Mesendoderm (in vitro differentiated cells): Measurements from ENCODE around the gene PNKP.

Source experiments
- DNase-seq: peaks from one replicate; pipeline ENCODE4 v3.0.0; 2013
- H2AK5ac ChIP-seq: 2 replicates; pipeline ENCODE4 v1.6.1; 2013; ENCODE audit warnings: low read length, inconsistent platforms
- H2BK120ac ChIP-seq: 2 replicates; pipeline ENCODE4 v1.6.1; 2013; ENCODE audit warnings: low read depth, mild to moderate bottlenecking, low read length, moderate library complexity, mixed read lengths
- H2BK15ac ChIP-seq: replicated peaks from 2 replicates; pipeline ENCODE4 v1.6.1; 2013; ENCODE audit warnings: low read depth, mild to moderate bottlenecking, moderate library complexity
- H2BK5ac ChIP-seq: 2 replicates; pipeline ENCODE4 v1.6.1; 2013; ENCODE audit warnings: low read length, inconsistent platforms
- H3K18ac ChIP-seq: 2 replicates; pipeline ENCODE4 v1.6.1; 2013; ENCODE audit warnings: mild to moderate bottlenecking, low read length, mixed read lengths
- H3K23ac ChIP-seq: one replicate; pipeline ENCODE4 v1.6.1; 2013; ENCODE audit warnings: low read length
- H3K27ac ChIP-seq: 2 replicates; pipeline ENCODE4 v1.5.1; 2013; ENCODE audit warnings: low read depth, mild to moderate bottlenecking, inconsistent platforms, low read length, moderate library complexity
- H3K27me3 ChIP-seq: 2 replicates; pipeline ENCODE4 v1.6.1; 2013; ENCODE audit warnings: low read length, control low read depth, mild to moderate bottlenecking, inconsistent platforms; ENCODE audit not compliant: insufficient read depth, poor library complexity
- H3K36me3 ChIP-seq: 2 replicates; pipeline ENCODE4 v1.6.1; 2013; ENCODE audit warnings: low read length, inconsistent platforms; ENCODE audit not compliant: control insufficient read depth, insufficient read depth
- H3K4ac ChIP-seq: one replicate; pipeline ENCODE4 v1.6.1; 2013; ENCODE audit warnings: low read depth, mild to moderate bottlenecking, low read length, moderate library complexity
- H3K4me1 ChIP-seq: 2 replicates; pipeline ENCODE4 v1.6.1; 2013; ENCODE audit warnings: low read depth, low read length, inconsistent platforms; ENCODE audit not compliant: control insufficient read depth
- H3K4me2 ChIP-seq: 2 replicates; pipeline ENCODE4 v1.6.1; 2013; ENCODE audit warnings: low read length
- H3K4me3 ChIP-seq: 2 replicates; pipeline ENCODE4 v1.5.1; 2013; ENCODE audit warnings: mild to moderate bottlenecking, low read length
- H3K56ac ChIP-seq: one replicate; pipeline ENCODE4 v1.6.1; 2013; ENCODE audit warnings: low read length
- H3K79me1 ChIP-seq: 2 replicates; pipeline ENCODE4 v1.6.1; 2013; ENCODE audit warnings: low read length, inconsistent platforms
- H3K79me2 ChIP-seq: 2 replicates; pipeline ENCODE4 v1.6.1; 2013; ENCODE audit warnings: mild to moderate bottlenecking, low read length; ENCODE audit not compliant: control insufficient read depth, insufficient read depth
- H3K9ac ChIP-seq: 2 replicates; pipeline ENCODE4 v1.6.1; 2013; ENCODE audit warnings: low read length, inconsistent platforms
- H4K5ac ChIP-seq: one replicate; pipeline ENCODE4 v1.6.1; 2013; ENCODE audit warnings: low read length
- H4K8ac ChIP-seq: one replicate; pipeline ENCODE4 v1.6.1; 2013; ENCODE audit warnings: low read depth, mild to moderate bottlenecking, control low read depth, low read length, moderate library complexity
- WGBS: extraction: QIAGEN DNeasy Blood & Tissue Kit; methylation state at CpG from one replicate; pipeline ENCODE4 v1.1.7; 2013; ENCODE audit warnings: low lambda C conversion rate, missing lambda C conversion rate; ENCODE audit not compliant: insufficient coverage; ENCODE audit errors: extremely low coverage; 5-methylcytosine and 5-hydroxymethylcytosine counted together

Gene PNKP

DNA sequence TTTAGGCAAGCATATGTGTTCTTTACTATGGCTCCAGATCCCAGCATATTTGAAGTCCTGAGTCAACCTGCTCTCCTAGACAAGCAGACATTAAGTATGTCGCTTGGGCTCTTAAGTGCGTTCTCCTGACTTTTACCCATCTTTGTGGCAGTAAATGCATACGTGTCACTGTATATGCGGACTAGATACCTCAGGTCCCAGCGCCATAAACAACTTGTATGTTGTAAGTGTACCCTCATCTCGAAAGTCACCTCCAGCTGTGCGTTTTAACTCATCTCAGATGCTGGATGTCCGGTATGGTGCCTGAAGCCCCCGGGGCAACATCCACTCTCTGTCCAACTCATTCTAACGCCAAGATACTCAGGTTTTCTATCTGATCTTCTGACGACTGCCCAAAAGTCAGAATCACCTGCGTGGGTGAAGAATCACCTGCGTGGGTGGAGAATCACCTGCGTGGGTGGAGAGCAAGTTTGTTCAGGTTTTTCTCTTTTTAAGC, 14.7 kb downstream of the PNKP start:
- peaks cover 23% of the 10 kb centered on the region for H3K79me2 ChIP-seq
- peaks cover 27% of the 10 kb centered on the region for H3K79me1 ChIP-seq
- H2AK5ac ChIP-seq, result no peak overlapping the region
- no CpG with 5 or more reads among the region's 14 CpGs for WGBS
- H3K4ac ChIP-seq, result no peak overlapping the region
- peak overlapping the region; percentile 91 for H3K4me2 ChIP-seq
- no peak overlapping the region for H2BK120ac ChIP-seq
- H2BK5ac ChIP-seq, result no peak overlapping the region
- no peak overlapping the region for H3K27ac ChIP-seq
- peaks cover 8% of the 10 kb centered on the region for H3K4me1 ChIP-seq
- H3K4me3 ChIP-seq, result no peak overlapping the region
- H3K36me3 ChIP-seq, result peaks cover 5% of the 10 kb centered on the region
- no peak overlapping the region for H3K18ac ChIP-seq
- no peak for DNase-seq
- no peak overlapping the region for H2BK15ac ChIP-seq
- H3K23ac ChIP-seq, result peak overlapping the region; percentile 66
- H4K8ac ChIP-seq, result no peak overlapping the region
- no peak overlapping the region for H4K5ac ChIP-seq
- H3K27me3 ChIP-seq, result no peaks in the 10 kb centered on the region
- peak overlapping the region; percentile 91 for H3K56ac ChIP-seq
- peak overlapping the region; percentile 94 for H3K9ac ChIP-seq

DNA sequence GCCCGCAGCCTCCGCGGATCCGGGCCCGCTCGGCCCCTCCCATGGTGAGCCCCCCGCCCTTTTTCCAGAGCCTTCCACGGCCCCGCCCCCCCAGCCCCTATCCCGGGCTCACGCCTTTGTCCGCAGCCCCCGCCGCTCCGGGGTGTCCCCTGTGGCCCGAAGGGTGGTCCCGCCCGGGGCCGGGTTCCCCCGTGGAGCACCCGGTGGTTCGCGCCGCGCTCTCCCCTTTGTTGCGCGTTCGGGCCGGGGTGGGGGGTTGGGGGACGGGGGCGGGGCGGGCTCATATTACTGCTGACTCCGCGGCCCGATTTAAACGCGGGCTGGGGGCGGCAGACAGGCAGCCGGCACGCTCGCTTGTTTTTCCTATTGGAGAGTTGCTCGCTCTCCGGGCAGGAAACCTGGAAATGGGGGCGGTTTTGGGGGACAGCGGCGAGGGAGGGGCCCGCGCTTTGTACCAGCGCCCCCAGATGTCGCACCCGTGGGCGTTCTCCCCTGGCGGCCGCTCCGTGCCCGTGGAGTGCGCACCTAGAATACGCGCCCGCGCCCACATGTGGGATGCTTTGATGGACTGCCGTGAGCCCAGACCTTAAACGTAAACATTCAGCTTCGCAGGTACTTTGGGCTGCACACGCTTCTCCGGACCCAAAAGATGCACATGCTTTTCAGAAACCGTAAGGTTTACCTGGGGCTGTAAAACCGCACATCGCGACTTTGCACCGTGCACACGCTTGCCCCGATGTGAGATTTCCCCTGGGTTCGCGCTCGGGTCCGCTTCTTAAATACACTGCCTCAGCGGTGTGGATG, 15.7 kb downstream of the PNKP start:
- H3K18ac ChIP-seq, result peak overlapping the region; percentile 100
- H3K9ac ChIP-seq, result peak overlapping the region; percentile 94
- peak overlapping the region; percentile 99 for H3K27ac ChIP-seq
- peak overlapping the region; percentile 91 for H3K4me2 ChIP-seq
- peaks cover 23% of the 10 kb centered on the region for H3K79me2 ChIP-seq
- H3K4me1 ChIP-seq, result peaks cover 8% of the 10 kb centered on the region
- no peak overlapping the region for H2BK15ac ChIP-seq
- H3K56ac ChIP-seq, result peak overlapping the region; percentile 97
- H2BK5ac ChIP-seq, result no peak overlapping the region
- no peak overlapping the region for H2AK5ac ChIP-seq
- H4K5ac ChIP-seq, result no peak overlapping the region
- no peaks in the 10 kb centered on the region for H3K27me3 ChIP-seq
- peak overlapping the region; percentile 98 for H3K23ac ChIP-seq
- WGBS, result no CpG with 5 or more reads among the region's 78 CpGs
- peak overlapping the region; percentile 77 for H4K8ac ChIP-seq
- H3K79me1 ChIP-seq, result peaks cover 27% of the 10 kb centered on the region
- DNase-seq, result peak; percentile 75
- H3K36me3 ChIP-seq, result peaks cover 5% of the 10 kb centered on the region
- peak overlapping the region; percentile 99 for H3K4ac ChIP-seq
- H2BK120ac ChIP-seq, result peak overlapping the region; percentile 90
- peak overlapping the region; percentile 90 for H3K4me3 ChIP-seq

DNA sequence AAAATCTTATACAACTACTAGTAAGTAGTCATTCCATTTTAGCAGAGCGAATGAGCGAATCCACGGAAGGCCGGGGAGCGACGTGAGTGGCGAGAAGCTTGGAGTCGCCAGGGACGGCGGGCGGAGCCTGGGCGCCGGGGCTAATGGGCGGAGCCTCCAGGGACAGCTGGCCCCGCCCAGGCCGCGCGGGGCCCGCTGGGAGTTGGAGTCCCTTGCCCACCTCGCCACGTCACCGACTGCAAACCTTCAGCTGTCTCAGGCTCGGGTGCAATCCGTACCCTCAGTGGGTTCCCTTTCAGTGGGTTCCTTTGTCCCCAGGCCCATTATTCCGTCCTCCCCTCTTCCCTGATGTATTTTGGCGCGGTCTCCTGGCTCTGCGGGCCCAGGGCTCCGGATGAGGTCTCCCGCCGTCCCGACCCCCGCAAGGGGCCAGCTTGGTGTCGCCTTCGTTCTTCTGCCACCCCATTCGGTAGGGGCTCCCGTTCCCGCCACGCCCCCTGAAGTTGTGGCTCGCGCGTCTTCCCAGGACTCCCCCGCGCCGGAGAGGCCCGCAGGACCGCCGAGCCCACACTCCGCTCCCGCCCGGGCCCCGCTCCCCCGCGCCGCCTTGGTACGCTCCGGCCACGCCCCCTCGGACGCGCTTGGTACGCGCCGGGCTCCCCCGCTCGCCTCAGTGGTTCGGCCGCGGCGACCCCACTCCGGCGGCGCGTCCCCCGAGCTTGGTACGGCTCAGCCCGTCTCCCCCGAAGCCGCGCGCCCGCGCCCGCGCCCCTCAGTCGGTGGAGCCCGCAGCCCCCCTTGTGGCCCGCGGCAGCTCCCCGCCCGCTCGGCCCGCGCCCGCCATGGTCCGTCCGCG, 16.7 kb downstream of the PNKP start, which contains the start of gene PTOV1:
PTOV1 (plus strand) TSS at position 673 of the 856 bp plus-strand sequence.
- no peak within 1 kb of the TSS for H2BK15ac ChIP-seq
- H3K18ac ChIP-seq, result peak within 1 kb of the TSS; percentile 100
- peak within 1 kb of the TSS; percentile 99 for H3K4ac ChIP-seq
- H3K79me1 ChIP-seq, result peaks cover 27% of the 10 kb centered on the region
- peak within 1 kb of the TSS; percentile 98 for H3K23ac ChIP-seq
- peak within 1 kb of the TSS; percentile 99 for H3K27ac ChIP-seq
- no peak within 1 kb of the TSS for H4K5ac ChIP-seq
- H4K8ac ChIP-seq, result peak within 1 kb of the TSS; percentile 77
- H2BK120ac ChIP-seq, result peak within 1 kb of the TSS; percentile 90
- H3K27me3 ChIP-seq, result no peaks in the 10 kb centered on the region
- peaks cover 8% of the 10 kb centered on the region for H3K4me1 ChIP-seq
- peaks cover 5% of the 10 kb centered on the region for H3K36me3 ChIP-seq
- H3K4me3 ChIP-seq, result peak within 1 kb of the TSS; percentile 90
- WGBS, result no CpG with 5 or more reads among the region's 98 CpGs
- peak within 1 kb of the TSS; percentile 97 for H3K56ac ChIP-seq
- no peak within 1 kb of the TSS for H2AK5ac ChIP-seq
- peak; percentile 96 for DNase-seq
- H3K79me2 ChIP-seq, result peaks cover 23% of the 10 kb centered on the region
- H3K4me2 ChIP-seq, result peak within 1 kb of the TSS; percentile 91
- H2BK5ac ChIP-seq, result peak within 1 kb of the TSS; percentile 78
- H3K9ac ChIP-seq, result peak within 1 kb of the TSS; percentile 94

DNA sequence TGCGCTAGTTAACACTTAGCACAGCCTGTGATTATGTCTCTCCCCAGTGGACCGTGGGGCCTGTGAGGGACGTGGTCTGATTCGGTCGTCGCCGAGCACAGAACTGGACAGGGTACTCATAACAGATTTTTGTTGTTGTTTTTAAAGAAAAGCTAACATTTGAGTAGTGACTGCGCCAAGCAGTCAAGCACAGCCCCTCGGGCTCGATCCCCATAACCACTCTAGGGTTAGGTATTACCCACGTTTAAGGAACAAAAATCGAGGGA, 17.2 kb downstream of the PNKP start:
- H4K8ac ChIP-seq, result no peak overlapping the region
- H3K4me1 ChIP-seq, result peaks cover 8% of the 10 kb centered on the region
- peak overlapping the region; percentile 81 for H3K4me2 ChIP-seq
- no peaks in the 10 kb centered on the region for H3K27me3 ChIP-seq
- DNase-seq, result no peak
- H2BK15ac ChIP-seq, result no peak overlapping the region
- H2BK5ac ChIP-seq, result no peak overlapping the region
- no peak overlapping the region for H2AK5ac ChIP-seq
- H3K27ac ChIP-seq, result no peak overlapping the region
- H3K23ac ChIP-seq, result no peak overlapping the region
- H3K36me3 ChIP-seq, result peaks cover 5% of the 10 kb centered on the region
- peak overlapping the region; percentile 88 for H3K56ac ChIP-seq
- peak overlapping the region; percentile 61 for H3K4me3 ChIP-seq
- no peak overlapping the region for H2BK120ac ChIP-seq
- H3K79me2 ChIP-seq, result peaks cover 23% of the 10 kb centered on the region
- no peak overlapping the region for H4K5ac ChIP-seq
- no peak overlapping the region for H3K4ac ChIP-seq
- peak overlapping the region; percentile 78 for H3K9ac ChIP-seq
- peaks cover 24% of the 10 kb centered on the region for H3K79me1 ChIP-seq
- H3K18ac ChIP-seq, result no peak overlapping the region
- no CpG with 5 or more reads among the region's 12 CpGs for WGBS

DNA sequence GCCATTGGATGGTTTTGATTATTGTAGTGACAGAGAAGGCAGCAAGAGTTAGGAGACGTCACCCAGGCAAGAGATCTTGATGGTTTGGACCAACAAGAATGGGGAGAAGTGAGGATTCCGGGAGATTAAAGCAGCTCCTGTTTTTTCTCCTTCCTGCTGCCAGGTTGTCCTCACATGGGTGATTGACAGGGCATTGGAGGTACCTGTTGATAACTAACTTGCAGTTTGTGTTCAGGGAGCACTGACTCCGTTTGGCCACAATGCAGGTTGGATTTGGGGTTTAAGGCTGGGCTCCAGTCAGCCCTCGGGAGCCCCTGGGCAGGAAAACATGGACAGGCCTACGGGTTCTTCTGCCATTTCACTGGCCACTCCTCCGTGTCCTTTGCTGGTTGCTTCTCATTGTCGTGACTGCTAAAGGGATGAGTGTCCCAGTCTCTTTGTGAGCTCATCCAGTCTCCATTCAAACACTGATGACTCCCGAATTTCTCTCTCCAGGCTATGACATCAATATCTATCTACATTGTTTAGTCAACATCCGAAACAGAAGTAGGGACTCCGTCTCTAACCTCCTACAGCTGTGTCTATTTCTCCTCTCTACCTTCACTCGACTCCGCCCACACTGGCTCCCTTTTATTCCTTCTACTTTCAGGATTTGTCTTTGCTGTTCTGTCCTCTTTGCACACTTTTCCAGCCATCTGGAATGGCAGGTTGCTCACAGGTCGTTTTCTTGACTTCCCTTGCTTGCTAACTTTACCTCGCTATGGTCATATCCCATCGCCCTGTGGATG, 17.7 kb downstream of the PNKP start:
- Histone ChIP-seq H3K27ac (no peak overlapping the region), H3K79me2 (peaks cover 23% of the 10 kb centered on the region), H4K5ac (no peak overlapping the region), H3K4me1 (peaks cover 8% of the 10 kb centered on the region), H3K4me2 (peak overlapping the region; percentile 81), H3K27me3 (no peaks in the 10 kb centered on the region), H2BK5ac (no peak overlapping the region), H2BK120ac (no peak overlapping the region), H3K18ac (no peak overlapping the region), H3K4ac (no peak overlapping the region), H3K4me3 (peak overlapping the region; percentile 61), H4K8ac (no peak overlapping the region), H3K36me3 (peaks cover 5% of the 10 kb centered on the region), H3K23ac (no peak overlapping the region), H3K56ac (peak overlapping the region; percentile 88), H3K9ac (peak overlapping the region; percentile 78), H2AK5ac (no peak overlapping the region), H3K79me1 (peaks cover 23% of the 10 kb centered on the region), H2BK15ac (no peak overlapping the region)
- DNase-seq, result no peak
- WGBS, result no CpG with 5 or more reads among the region's 15 CpGs
